ENCODE results near the gene SPOCK1.

- TF ChIP-seq CTCF (conservative IDR thresholded peaks at IDR 0.05) = no peak
- TF ChIP-seq EZH2 (IDR thresholded peaks at IDR 0.05; ENCODE audit: low read depth) = no peak
Measured at GRCh38 chr5:137344021-137344420, 155.1 kb downstream of the SPOCK1 start.

Measured in PC-9 (cell line).